HG02840 (cell line): ENCODE measurements around the gene RBFOX2.

Source experiments
- ATAC-seq: cut with Tn5 transposase; IDR thresholded peaks from one replicate; pipeline ENCODE4 v1.9.1; 2021; ENCODE audit warnings: mild to moderate bottlenecking, moderate library complexity, moderate number of reproducible peaks; ENCODE audit not compliant: unreplicated experiment, low FRiP score

The RBFOX2 gene

DNA sequence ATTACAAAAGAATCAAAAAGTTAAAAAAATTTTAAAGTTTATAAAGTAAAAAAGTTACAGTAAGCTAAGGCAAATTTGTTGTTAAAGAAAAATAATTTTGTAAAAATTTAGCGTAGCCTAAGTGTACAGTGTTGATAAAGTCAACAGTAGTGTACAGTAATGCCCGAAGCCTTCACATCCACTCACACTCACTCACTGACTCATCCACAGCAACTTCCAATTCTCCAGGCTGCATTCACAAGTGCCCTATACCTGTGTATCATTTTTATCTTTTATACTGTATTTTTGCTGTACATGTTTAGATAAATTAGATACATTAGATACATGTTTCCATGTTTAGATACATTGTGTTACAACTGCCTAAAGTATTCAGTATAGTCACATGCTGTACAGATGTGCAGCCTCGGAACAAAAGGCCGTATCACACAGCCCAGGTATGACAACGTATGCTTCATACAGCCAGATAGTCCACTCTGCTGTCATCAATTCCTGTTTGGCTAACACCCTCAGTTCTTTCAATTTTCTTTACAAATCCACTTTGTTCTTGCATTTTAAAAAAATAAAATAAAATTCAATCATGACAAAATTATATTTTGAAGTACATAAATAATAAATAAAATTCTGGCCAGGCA, 80.7 kb downstream of the RBFOX2 start:
- ATAC-seq, result no peak

DNA sequence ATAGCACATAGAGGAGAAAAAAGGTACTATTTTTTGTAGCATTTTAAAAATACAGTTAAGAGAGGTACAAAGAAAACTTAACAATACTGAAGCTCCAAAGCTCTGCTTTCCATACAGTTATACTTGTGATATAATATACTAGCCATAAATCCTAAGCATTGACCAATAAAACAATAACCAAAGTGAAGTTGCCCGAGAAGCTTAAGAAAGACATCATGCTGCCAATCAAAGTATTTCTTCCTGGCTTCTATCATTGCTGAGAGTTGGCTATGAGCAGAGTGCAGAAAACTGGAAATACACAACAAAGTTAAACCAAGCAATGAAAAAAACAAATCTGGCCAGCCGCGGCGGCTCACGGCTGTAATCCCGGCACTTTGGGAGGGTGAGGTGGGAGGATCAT, 84.2 kb downstream of the RBFOX2 start:
- no peak for ATAC-seq

DNA sequence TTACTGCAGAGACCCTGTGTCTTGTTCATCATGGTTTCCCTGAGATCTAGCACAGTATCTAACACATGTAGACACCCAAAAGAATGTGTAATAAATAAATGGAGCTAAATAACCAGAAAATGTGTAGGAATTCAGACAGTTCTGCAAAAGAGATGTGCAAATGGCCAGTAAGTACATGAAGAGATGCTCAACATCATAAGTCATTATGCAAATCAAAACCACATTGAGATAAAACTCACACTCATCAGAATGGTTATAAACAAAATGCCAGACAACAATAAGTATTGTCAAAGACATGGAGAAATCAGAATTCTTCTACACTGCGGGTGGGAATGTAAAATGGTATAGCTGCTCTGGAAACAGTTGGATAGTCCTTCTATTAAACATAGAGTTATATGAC, 88.5 kb downstream of the RBFOX2 start:
- no peak for ATAC-seq

DNA sequence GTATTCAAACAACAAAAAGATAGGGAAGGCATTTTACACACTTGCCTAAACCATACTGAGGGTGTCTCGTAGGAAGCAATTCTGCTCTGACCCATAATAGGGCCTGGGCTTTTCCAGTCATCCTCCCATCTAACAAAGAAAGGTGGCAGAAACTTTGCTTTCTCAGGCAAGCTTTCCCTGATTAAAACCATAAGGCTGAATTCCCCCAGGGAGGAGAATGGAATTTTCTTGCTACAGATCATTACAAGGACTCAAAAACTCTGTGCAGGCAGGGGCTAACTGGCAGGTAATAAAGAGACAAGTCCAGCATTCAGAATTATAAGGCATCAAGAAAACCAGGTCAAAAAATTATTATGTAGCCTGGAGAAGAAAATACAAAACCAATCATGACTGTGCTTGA, 90.4 kb downstream of the RBFOX2 start:
- ATAC-seq, result no peak

DNA sequence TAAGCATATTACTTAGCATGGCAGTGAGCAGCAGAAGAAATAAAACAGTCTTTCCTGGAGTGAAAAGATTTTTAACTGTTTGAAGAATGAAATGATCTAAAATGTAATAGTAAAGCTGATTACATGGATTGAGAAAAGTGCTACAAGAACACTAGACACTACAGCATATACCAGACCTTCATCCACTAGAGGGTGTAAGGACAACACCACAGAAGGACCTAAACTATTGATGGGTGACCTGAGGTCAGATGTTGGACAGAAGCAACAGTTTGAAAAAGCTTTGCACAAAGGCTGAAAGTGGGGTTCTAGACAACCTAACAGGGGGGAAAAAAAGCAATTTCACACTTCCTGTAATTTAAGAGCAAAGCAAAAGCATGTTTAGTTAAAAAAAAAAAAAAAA, 97.7 kb downstream of the RBFOX2 start:
- ATAC-seq, result no peak

DNA sequence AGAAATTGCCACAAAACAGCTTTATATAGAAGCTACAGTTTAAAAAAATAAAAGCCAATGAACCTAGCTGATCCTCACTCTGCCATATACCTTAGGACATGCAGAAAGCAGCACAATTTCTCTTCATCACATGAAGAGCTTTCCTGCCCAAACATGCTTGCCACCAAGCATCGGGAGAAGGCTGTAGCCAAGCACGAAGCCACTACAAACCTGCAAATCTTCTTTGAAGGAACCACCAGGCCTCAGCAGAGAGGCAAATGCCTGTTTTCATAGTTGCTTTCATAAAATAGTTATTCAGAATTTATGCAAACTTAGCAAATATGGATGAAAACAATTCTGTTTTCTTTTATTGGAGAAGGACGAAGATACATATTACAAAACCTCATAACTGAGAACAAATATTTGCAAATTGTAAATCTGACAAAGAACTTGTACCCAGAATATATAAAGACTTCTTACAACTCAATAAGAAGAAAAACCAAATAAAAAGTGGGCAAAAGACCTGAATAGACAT, 100.3 kb downstream of the RBFOX2 start:
- ATAC-seq, result no peak

DNA sequence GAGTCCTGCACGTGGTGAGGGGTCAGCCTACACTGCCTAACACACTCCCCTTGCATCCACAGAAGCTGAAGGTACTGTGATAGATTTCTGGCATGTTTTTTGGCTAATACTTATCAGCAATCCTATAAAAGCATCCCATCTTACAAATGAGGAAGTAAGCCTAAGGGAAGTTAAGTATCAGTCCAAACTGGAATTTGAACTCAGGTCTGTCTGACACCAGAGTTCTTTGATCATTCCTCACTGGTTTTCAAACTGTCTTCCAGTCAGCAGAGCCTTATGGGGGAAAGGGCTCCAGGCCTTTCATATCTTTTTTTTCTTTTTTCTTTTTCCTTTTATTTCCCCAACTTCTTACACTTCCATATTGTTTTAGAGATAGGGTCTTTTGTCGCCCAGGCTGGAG, 105.6 kb downstream of the RBFOX2 start:
- no peak for ATAC-seq

DNA sequence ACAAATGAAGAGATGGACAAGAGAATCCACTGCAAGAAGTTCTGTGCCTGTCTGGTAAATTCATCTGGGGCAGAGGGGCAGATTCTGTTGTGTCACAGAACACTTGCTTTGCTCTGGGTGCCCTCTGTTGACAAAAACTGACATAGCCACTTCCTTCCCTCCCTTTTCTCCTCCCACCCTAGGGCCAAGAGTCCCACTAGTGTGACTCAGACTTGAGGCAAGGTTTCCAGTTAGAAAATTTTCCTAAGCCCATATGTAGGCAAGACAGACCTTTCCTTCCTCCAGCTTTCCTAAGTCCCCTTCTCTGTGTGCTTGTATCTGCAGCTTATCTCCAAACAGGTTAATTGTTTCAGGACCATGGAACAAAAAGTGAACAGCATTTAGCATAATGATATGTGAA, 106.8 kb downstream of the RBFOX2 start:
- no peak for ATAC-seq

DNA sequence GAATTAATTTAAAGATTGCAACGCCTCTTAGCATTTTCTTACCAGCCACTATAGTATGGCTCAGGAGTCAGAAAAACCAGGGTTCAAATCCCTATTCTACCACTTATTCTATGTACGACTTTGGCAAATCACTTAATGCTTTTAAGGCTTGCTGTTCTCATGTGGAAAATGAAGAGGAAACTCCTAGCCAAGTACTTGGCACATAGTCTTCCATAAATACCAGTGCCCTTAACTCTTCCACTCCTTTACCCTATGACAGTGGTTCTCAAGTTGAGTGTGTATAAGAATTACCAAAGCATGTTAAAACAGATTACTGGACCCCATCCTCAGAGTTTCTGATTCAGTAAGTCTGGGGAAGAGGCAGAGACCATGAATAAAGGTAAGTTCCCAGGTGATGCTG, 107.6 kb downstream of the RBFOX2 start:
- ATAC-seq, result no peak

DNA sequence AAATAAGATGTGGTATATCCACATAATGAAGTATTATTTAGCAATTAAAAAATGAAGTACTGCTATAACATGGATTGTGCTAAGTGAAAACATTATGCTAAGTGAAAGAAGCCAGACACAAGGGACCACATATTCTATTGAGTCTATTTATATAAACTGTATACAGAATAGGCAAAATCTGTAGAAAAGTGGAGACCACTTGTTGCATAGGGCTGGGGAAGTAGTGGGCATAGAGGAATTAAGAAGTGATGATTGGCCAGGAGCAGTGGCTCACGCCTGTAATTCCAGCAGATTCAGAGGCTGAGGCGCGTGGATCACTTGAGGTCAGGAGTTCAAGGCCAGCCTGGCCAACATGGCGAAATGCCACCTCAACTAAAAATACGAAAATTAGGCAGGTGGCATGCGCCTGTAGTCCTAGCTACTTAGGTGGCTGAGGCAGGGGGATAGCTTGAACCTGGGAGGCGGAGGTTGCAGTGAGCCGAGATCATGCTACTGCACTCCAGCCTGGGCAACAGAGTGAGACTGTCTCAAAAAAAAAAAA, 109.6 kb downstream of the RBFOX2 start:
- ATAC-seq, result no peak

DNA sequence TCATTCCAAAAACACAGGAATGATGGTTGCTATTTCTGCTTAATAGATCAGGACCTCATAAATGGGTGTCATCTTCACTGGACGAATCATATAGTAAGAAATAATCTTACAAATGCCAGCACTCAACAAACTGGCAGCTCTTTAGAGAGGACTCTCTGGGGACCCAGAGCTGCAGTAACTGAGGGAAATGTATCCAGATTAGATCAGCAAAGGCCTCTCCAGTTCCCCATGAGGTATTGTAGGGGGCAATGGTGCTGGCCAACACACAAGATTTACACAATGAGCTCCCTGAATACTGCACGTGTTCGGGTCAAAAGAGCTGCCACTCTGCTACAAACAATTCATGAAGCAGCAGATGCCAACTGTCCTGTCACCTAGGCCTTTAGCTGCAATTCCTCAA, 110.2 kb downstream of the RBFOX2 start:
- ATAC-seq, result no peak

DNA sequence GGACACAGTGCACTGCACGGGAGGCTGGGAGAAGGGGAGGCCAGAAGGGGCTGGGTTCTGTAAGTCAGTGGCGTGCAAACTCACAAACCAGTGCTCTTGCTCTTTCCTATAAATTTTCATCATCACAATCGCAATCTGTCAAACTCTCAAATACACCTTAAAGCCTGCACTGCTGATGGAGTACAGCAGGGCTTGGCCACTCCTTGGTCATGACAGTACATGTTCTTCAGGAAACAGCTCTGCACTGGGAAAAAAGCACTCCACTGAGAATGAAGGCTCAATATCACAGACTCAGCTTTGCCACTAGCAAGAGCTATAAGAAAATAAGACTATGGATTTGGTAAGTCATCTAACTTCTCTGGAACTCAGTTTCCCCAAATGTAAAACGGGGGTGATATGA, 111.0 kb downstream of the RBFOX2 start:
- ATAC-seq, result no peak

DNA sequence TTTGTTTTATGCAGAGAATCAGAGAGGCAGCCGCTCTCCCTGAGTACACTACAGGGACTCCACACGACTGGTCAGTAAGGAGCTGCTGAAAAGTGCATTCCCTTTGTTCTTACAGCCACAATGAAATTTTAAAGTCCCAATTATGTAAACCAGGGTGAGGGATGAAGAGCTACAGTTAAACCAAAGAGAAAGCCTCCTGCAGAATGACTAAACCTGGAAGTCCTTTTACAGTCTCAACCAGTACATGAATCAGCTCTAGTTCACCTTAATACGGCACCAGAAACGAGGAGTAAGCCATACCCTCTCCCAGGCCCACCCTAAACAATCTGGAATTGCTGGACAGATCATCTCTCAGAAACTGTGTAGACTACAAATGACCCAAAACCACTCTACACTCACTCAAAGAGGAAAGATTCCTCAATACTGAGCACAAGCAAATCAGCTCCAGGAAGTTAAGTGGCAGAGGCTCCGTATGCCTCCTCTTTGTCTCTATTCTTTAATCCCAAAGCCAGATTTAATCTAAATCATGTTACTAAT, 113.1 kb downstream of the RBFOX2 start:
- no peak for ATAC-seq

DNA sequence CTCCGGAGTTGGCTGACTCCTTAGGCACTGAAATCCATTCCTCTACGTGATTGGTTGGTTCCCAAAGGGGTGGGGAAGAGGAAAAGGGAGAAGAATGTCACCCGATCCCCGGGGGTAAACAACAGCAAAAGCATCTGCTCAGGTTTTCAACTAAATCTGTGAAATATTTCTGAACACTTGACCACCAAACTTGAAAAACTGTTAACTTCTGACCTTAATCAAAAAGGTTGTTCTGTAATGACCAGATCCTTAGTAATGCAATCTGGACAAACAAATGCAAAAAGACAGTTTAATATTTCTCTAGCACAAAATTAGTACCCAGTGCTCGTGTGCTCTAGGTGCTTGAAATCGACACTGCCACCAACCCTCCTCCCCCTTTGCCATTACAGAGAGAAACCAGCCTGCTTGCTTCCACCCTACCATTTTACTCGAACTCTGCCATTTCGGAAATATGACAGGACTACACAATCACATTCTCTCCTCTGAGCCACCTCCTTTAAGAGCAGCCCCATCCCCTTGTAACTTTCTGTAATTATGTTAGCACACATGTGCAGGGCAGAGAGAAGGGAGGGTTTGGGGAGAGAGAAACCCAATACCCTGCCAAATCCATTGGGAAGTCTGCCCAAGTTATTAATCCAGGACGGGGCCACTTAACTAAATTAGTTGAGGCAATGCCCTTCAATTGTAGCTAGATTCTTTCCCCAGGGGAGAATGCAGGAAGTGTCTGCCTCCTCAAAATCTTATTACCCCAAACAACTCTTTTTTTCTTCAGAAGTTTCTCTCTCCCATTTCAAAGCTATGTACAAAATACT, 113.8 kb downstream of the RBFOX2 start:
- no peak for ATAC-seq

DNA sequence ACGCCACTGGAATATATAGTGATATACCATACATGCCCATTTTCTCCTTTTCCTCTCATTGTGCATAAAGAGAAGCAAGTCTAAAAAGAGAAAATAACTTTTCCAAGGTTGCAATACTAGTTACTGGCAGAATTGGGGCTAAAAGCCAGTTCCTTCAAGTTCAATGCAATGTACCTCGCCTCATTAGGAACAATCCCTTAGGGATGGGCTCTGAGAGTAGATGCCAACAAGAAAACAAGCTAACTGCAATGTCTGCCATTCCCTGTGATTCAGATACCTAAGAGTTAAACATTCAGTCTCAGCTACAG, 114.3 kb downstream of the RBFOX2 start:
- ATAC-seq, result no peak

DNA sequence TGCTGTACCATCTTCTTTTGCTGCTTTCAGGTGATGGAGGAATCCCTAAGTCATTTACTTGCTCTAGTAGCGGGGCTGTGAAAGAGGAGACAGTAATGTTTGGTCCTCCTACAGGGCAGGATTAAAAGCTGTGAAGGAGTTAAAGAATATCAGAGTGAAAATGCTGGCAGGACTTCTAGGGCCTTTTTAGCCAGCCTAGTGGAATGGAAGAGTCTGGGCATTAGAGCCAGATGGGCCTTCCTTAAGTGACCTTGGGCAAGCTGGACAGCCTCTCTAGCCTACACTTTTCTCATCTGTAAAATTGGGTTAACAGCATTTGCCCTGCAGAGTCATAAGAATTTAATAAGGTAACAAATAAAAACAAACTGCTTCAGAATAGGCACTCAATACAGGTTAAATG, 114.7 kb downstream of the RBFOX2 start:
- no peak for ATAC-seq

DNA sequence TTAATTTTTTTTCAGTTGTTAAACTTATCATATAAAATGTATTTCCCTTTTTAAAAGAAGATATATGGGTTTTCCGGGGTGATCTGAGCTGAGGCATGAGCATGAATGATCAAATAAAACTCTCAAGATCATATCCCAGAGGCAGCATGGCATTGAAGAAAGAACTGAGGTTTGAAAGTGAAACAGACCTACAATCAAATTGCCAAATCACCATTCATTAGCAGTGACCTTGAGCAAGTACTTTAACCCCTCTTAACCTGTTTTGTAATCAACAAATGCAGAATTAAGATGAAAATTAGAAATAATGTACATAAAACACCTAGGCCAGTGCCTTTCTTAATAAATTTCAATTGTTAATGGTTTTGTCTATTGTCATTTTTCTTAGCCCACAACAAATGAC, 116.0 kb downstream of the RBFOX2 start:
- ATAC-seq, result no peak

DNA sequence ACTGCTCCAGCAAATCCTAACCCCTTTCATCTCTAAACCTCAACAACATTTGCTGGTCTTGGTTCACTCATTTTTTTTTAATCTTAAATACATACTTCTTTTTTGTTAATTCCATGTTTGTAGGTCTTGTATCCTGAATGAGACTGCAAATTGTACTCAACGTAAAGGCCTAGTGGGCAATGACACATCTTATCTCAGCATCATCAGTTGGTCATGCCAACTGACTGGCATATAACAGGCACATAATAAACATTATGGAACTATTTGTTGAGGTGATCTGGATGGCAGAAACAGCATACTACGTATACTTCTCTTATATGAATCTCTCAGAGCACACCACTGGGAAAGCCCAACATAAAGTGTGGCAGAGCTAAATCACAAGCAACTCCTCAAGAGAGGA, 116.7 kb downstream of the RBFOX2 start:
- no peak for ATAC-seq

DNA sequence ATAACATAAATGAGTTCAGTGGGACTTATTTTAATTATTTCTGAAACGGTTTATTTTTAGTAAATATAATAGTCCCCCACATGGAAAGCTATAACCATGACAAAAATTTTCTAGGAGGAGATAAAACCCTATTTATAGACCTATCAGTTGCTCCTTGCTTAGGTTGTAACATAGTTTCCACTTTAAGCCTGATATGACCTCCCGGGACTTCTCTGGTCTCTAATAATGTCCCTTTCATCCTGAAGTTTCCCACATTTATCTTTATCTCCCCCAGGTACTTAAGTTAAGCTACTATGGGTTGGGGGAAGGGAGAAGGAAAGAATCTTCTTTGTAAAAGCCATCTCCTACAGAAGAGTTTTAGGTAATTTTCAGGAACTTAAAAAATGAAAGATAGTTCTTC, 117.7 kb downstream of the RBFOX2 start:
- ATAC-seq, result no peak

DNA sequence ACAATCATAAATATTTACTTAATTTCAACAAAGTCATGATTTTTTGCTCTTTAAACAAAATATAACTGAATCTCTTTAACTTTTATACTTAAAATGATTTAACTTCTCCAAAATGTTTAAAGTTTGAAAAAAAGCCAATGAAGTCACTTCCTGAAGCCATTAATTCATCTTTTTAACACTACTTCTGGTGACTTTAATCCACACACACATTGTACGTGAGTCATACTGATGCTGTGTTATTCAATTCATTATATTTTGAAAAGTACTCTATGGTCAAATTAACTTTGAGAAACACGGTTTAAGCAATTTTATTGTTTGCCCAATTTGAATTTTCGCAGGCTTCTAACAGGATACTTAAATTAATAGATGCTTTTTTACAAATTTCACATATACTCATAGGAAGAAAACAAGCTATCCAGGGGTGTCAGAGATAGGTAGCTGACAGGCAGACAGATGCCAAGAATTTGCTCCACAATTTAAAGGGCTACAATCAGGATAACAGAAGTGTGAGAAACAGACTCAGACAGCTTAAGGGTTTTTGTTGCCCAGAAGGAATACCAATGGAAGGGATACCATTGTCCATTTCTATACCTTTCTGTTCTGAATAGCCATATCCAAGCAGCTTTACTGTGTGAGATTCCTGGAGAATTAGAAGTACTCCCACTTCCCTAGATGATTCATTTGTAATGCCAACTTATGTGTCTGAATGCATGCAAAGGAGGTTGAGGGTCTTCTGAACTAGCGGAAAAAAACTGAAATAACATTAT, 118.4 kb downstream of the RBFOX2 start:
- ATAC-seq, result no peak

DNA sequence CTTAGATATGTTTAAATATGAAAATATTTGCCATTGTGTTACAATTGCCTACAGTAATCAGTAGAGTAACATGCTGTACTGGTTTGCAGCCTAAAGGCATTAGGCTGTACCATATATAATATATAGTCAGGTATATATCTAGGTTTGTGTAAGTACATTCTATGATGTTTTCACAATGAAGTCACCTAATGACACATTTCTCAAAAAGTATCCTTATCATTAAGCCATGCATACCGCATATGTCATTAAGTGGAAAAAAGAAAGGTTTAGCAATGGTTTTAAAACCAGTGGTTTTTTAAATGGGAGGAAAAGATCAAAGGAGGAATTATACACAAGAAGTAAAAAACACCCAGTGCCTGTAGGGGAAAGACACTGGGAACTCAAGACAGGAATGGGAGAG, 122.7 kb downstream of the RBFOX2 start:
- ATAC-seq, result no peak
